Fibroblast of gingiva (primary cell): ENCODE measurements around the gene SERINC4.
"Not testable (repeated sequence)": the region's sequence is repeated elsewhere in the genome, so short reads cannot be mapped to it uniquely, and the experiment has no call there.

Experiments used
- DNase-seq: peaks from one replicate; pipeline ENCODE4 v3.0.0-alpha.2; 2011; ENCODE audit warnings: low read depth

SERINC4 gene

DNA sequence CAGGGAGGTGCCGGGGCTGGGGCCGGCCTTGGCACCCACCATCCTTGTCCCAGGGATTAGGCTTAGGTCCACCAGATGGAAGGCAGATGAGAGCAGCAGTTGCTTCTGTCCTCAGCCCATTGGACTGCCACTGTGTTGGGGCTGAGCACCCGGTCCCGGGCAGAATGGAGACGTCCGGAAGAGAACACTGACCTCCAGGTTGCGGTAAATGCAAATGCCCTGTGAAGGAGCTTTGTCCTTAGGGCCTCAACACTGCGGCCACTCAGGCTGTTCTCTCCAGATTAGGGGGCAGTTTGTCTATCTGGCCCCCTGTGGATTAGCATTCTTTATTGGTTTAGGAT lies at the start of gene SERINC4:
Gene SERINC4, minus strand, starts transcription at position 276 of the 341 bp plus-strand sequence. Its CDS starts 234 bp downstream, at position 42.
- DNase-seq: no peak

DNA sequence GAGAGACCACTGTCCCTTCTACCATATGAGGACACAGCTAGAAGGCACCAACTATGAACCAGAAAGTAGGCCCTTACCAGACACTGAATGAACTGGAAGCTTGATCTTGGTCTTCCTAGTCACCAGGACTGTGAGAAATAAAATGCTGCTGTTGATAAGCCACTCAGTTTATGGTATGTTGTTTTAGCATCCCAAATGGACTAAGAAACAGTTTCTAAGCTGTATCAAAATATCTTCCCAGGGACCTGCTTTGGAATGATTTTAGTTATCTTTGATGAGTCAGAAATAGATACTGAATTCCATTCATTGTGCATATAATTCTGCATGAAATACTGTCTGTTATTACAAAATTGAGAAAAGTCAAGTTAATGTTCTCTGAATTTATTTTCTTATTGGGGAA lies 45.4 kb upstream of the SERINC4 start:
- DNase-seq: no peak

GRCh38 chr15:43832485-43832884 lies 32.5 kb upstream of the SERINC4 start:
- not testable (repeated sequence) for DNase-seq

DNA sequence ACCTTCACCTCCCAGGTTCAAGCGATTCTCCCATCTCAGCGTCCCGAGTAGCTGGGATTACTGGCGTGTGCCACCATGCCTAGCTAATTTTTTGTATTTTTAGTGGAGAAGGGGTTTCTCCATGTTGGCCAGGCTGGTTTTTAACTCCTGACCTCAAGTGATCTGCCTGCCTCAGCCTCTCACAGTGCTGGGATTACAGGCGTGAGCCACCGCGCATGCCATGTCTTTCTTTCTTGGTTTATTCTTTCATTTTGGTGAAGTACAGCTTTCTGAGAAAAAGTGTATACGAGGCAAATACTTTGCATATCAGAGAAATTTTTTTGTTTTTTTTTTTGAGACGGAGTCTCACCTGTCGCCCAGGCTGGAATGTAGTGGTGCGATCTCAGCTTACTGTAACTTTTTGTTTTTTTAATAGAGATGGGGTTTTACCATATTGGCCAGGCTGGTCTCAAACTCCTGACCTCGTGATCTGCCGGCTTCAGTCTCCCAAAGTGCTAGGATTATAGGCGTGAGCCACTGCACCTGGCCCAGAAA lies 31.6 kb upstream of the SERINC4 start:
- not testable (repeated sequence) for DNase-seq

- not testable (repeated sequence) for DNase-seq
Measured at GRCh38 chr15:43830691-43831275, 30.8 kb upstream of the SERINC4 start.

GRCh38 chr15:43829951-43830540 lies 30.0 kb upstream of the SERINC4 start:
- DNase-seq: not testable (repeated sequence)

GRCh38 chr15:43828061-43828657 lies 28.1 kb upstream of the SERINC4 start:
- DNase-seq: peak; percentile 2

- peak; percentile 75 for DNase-seq
Measured at GRCh38 chr15:43826508-43827341, 26.7 kb upstream of the SERINC4 start, which contains the start of gene WDR76. WDR76 (plus strand) TSS chr15:43827002; CDS start chr15:43827033, 31 bp downstream.

DNA sequence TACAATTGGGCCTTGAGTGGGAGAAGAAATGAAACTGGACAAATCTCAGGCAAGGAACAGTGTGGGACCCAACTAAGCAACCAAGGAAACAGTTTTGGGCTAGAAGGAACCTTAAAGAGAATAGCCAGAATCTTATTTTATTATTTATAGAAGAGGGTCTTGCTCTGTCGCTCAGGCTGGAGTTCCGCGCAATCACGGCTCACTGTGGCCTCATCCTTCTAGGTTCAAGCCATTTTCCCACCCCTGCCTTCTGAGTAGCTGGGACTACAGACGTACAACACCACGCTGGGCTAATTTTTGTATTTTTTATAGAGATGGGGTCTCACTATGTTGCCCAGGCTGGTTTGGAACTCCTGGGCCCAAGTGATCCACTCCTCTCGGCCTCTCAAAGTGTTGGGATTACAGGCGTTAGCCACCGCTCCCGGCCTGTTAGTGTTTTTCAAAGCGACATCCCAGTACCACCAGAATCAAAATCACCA lies 26.0 kb upstream of the SERINC4 start:
- DNase-seq: no peak

GRCh38 chr15:43825305-43825704 lies 25.3 kb upstream of the SERINC4 start:
- not testable (repeated sequence) for DNase-seq

DNA sequence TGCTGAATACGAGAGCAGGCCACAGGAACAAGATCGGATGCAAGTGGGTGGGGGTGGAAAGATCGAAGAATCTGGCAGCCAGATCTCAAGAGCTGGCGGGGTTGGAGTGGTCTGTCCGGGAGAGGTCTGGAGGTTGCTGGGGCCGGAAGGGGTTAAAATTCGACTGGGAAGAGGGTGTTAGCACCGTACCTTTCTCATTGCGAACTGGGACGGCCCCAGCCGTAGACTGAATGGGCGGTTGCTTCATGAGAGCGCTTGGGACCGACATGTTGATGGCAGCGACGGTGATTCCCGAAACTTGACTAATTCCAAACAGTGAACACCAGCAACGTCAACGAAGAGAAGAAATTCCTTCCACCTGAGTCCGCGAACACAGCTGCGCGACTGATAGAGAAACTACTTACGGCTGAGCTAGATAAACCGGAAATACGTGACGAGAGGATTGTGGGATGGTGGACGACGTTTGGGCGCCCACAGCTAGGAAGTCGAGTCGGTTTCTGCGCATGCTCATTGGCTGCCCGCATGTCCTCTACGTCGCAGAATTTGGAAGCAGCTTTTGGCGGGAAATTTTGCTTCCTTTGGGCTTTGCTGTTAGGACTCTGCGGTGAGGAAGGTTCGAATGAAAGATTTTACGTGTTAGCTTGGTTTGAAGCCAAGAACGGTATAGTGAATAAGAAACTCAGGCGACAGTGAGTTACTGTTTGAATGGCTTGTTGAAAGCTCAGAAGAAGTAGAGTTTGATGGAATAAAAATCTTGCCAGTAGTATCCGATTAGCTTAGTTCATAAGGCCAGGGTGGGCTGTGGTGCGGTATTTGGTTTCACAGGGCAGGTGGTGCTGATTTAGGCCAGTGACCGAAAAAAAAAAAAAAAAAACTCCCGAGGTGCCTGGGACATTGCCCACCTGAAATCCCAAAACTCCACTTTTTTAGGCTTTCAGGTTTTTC lies 24.6 kb upstream of the SERINC4 start, which contains the start of gene MFAP1:
Gene MFAP1, minus strand, starts transcription at position 389 of the 945 bp plus-strand sequence. Its CDS starts 121 bp downstream, at position 268.
- DNase-seq: peak; percentile 96

DNA sequence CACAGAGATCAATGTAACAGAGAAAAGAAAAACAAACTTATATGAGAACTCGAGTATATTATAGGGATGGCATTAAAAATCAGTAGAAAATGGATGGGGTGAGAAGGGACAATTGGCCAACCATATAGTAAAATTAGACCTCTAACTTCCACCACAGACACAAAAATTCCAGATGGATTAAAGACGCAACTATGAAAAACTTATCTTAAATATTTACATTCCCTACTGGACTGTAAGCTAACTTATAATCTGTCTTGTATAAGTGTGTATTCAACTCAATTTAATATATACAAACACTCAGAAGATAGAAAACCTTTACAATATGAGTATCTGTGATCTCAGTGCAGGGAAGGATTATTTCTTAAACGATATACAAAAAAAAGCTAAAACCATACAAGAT lies 21.5 kb upstream of the SERINC4 start:
- DNase-seq: no peak

- DNase-seq: not testable (repeated sequence)
Measured at GRCh38 chr15:43815064-43815463, 15.0 kb upstream of the SERINC4 start.

DNA sequence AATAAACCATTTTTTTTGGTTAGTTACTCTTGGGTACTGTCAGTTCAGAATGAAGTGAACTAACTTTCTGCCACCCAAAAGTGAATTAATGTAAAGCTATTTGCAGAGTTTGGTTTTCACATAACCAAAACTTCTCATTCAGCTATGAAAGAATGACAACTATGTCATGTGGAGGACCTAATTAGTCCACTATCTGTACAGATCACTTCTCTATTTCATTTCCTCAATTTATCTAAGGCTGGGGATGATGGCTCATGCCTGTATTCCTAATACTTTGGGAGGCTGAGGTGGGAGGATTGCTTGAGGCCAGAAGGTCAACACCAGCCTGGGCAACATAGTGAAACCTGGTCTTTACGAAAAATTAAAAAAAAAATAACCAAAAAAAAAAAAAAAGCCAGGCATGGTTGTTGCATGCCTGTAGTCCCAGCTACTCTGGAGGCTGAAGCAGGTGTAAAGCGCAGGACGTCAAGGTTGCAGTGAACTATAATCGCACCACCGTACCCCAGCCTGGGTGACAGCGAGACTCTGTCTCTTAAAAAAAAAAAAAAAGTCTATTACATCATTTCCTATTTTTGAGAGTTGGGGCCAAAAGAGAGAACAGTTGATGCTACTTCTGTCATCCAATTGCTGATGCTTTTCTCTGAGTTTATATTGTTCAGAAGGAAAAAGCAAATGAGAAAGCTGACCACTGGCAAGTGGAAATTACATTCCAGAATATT lies 9.1 kb upstream of the SERINC4 start:
- no peak for DNase-seq

DNA sequence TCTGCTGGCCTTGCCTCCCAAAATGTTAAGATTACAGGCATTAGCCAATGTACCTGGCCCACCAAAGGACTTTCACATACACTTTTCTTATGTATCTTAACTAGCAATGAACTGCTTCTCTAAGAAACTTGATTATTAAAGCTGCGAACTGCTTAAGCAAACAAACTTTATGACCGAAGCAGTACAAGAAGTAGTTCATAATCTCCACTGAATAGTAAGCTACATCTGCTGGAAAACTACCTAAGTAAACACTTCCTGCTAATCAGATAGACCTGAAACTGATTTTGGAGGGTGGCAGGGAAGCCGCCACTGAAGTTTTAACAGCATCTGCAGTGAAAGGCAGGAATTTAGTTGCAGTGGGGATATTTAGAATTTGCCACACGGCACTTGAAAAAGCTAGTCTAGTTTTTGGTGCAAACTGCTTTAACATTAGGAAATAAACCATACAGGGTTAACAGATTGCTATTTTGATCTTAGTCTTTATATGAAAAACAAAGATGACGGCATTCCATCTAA lies 8.5 kb upstream of the SERINC4 start:
- no peak for DNase-seq

DNA sequence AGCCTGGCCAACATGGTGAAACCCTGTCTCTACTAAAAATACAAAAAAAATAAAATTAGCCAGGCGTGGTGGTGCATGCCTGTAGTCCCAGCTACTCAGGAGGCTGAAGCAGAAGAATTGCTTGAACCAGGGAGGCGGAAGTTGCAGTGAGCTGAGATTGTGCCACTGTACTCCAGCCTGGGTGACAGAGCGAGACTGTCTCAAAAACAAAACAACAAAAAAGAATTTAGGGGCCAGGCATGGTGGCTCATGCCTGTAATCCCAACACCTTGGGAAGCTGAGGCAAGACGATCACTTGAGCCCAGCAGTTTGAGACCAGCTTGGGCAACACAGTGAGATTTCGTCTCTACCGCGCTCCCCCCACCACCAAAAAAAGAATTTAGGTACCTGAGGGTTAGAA lies 2.7 kb upstream of the SERINC4 start:
- DNase-seq: not testable (repeated sequence)

DNA sequence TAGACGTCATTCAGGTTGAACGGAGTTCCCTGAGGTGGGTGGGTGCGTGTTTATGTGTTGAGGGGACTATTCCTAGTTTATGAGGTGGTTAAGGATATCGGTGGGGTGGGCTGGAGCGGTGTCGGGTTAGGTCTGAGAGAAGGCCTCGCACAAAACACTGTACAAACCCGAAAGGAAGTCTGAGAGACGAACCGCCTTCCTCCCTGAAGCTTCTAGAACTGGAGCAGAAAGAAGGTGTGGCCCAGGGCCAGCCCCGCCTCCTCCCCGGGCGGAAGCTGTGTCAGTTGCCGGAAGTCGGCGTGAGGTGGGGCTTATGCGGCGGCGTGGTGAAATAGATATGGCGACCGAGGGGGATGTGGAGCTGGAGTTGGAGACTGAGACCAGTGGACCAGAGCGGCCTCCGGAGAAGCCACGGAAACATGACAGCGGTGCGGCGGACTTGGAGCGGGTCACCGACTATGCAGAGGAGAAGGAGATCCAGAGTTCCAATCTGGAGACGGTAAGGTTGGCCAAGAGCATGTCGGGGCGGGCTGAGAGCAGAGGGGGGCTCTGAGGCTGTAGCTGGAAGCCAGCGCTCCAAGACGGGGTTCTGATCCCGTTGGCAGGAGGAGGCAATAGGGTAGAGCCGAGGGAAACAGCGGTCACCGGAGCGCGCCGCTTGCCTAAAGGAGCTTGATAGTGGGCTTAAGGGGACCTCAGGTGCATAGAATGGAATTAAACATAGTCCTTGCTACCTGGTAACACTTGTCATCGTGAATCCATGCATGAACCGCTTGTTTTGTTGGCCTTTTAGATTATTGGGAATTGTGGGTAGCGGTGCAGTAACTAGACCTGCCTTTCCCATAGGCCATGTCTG lies 494 bp upstream of the SERINC4 start, which contains the start of gene HYPK:
Gene HYPK, plus strand, starts transcription at position 314 of the 856 bp plus-strand sequence. Its CDS starts 24 bp downstream, at position 338.
- peak; percentile 90 for DNase-seq

DNA sequence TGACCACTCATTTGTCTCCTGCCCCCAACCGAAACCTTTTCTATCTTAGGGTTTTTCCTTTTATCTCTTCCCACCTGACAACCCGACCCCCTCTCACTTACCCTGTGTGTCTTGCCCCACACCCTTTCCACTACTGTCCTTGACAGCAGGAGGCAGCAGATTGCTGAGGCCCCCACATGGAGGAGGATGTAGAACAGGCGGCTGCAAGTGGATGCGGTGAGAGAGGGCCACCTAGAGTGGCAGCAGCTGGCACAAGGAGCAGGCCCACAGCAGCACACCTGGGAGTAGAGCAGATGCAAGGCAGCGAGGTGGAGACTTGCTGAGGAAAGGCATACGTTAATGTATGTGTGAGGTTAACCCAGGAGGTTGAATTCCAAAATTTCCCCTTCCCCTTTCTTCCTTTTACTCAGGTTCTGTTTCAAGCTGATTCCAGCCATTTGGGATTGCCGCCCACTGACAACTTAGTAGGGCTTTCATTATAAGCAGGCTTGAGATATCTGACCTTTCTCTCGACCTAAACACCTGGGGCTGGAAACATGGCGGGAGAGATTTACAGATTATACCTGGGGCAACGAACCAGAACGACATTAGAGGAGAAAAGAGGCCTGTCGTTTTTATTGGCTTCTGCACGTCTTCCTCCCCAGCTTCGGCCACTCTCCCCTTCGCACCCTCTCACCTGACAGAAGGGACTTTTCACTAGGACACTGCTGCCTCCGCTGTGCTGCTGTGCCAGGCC lies 643 bp downstream of the SERINC4 start:
- no peak for DNase-seq
